ENCODE results near the gene CCDC60. TPM values are rescaled to one million over a fixed set of nuclear protein-coding genes. Genes with fewer than 3 reads are reported as not detected.

CCDC60 gene
- total RNA-seq, 1 experiment from 2014 or later = not detected

GRCh38 chr12:119415714-119416113 is 81.2 kb downstream of the CCDC60 start:
- H3K36me3 ChIP-seq (ENCODE audit: control insufficient read depth in 1 of 2, insufficient read depth in 2 of 2, low read length in 2 of 2) = no peaks in the 10 kb centered on the region
- no peak overlapping the region for H3K27ac ChIP-seq (ENCODE audit: low read depth, low read length)
- TF ChIP-seq SP1 (IDR thresholded peaks at IDR 0.05; ENCODE audit: low read depth) (no peak), ELF1 (IDR thresholded peaks at IDR 0.05; ENCODE audit: borderline replicate concordance, low read depth) (no peak), EGR1 (IDR thresholded peaks at IDR 0.05; ENCODE audit: low read depth) (no peak), EZH2 (IDR thresholded peaks at IDR 0.05) (no peak), ZBTB33 (IDR thresholded peaks at IDR 0.05; ENCODE audit: extremely low read depth, insufficient replicate concordance, low read length) (no peak), ATF3 (IDR thresholded peaks at IDR 0.05) (no peak), MAX (IDR thresholded peaks at IDR 0.05) (no peak), JUND (IDR thresholded peaks at IDR 0.05) (no peak), CEBPB (IDR thresholded peaks at IDR 0.05; ENCODE audit: low read depth) (no peak), EZH2phosphoT487 (IDR thresholded peaks at IDR 0.05; ENCODE audit: borderline replicate concordance) (no peak), CTCF (IDR thresholded peaks at IDR 0.05 in 2 of 3, conservative IDR thresholded peaks at IDR 0.05 in 1 of 3; ENCODE audit: borderline replicate concordance in 1 of 3, insufficient read depth in 1 of 3, low read depth in 2 of 3, low read length in 2 of 3) (no peak), ZFX (IDR thresholded peaks at IDR 0.05) (no peak), FOSL1 (IDR thresholded peaks at IDR 0.05; ENCODE audit: low read depth) (no peak)
- H2AFZ ChIP-seq (ENCODE audit: low read depth, low read length, poor library complexity, severe bottlenecking) = no peak overlapping the region
- H4K20me1 ChIP-seq (ENCODE audit: insufficient read depth) = no peaks in the 10 kb centered on the region
- H3K9me2 ChIP-seq (ENCODE audit: insufficient read depth) = no peaks in the 10 kb centered on the region
- ChIA-PET RAD21 (ENCODE audit: low non-redundant PET in 1 of 2, low total read pairs in 2 of 2, uncharacterized antibody in 2 of 2, unreplicated experiment in 2 of 2) (no interaction called here), CTCF (interaction anchor here (1.1 kb wide), 1 partner anchor 31 kb away, joined by 3 read pairs; no protein-coding TSS in a partner anchor), POLR2A (no interaction called here)
- peaks cover 30% of the 10 kb centered on the region; the same call in 1 of the 2 replicates for H3K27me3 ChIP-seq (ENCODE audit: insufficient read depth, low read length)
- ATAC-seq (no peak), DNase-seq (ENCODE audit: low read depth, low spot score) (no peak)
- H3K9ac ChIP-seq (ENCODE audit: low read length) = no peak overlapping the region
- H3K9me3 ChIP-seq (ENCODE audit: control insufficient read depth in 1 of 2, insufficient read depth in 1 of 2, low read depth in 1 of 2, low read length in 2 of 2) = no peaks in the 10 kb centered on the region
- H3K79me2 ChIP-seq (ENCODE audit: insufficient read depth, low read length) = no peaks in the 10 kb centered on the region
- no peak overlapping the region for H3K4me3 ChIP-seq (replicated peaks in 1 of 2; ENCODE audit: low read depth in 1 of 2, low read length in 2 of 2)
- intact Hi-C loops (cut with micrococcal nuclease) = no loop called here
- no peak overlapping the region for H3K4me2 ChIP-seq (ENCODE audit: low read length)
- no peaks in the 10 kb centered on the region for H3K4me1 ChIP-seq (ENCODE audit: control insufficient read depth in 1 of 2, insufficient read depth in 2 of 2, low read length in 2 of 2)
- BruUV-seq (replicated peaks) = no TSS peak

Measured in HCT116 (cell line).